ENCODE results near the gene C11orf71.

Gene C11orf71

DNA sequence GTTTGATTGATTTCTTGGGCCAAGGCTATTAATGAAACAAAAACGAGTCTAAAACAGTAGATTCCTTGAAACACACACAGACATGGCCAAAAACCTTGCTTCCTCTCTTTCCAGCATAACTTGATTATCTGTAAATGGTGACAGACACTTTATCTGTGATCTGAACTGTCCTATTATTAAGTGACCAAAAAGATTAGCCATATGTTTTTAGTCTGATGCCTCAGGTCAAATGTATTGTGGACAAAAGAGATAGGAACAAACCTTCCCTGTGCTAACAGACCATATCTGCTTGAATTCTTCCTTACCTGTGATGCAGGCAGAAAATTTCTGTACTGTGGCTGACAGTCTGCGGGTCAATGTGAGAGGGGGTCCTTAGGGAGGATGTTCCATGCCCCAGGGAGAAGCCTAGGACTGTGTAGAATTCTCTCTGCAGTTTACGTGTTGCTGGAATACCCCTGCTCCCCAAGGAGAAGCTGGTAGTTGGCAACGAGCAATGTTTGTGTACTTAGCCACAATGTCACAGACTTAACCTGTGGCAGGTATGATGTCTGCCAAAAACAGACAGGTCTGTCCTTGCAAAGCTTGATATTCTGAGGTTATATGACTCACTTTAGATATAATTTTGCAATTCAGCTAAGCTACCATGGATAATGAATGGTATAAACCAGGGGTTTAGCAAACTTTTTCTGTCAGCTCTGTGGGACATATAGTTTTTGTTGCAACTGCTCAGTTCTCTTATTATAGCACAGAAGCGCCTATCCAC lies 31.2 kb downstream of the C11orf71 start:
- TF ChIP-seq, protein P1, sequence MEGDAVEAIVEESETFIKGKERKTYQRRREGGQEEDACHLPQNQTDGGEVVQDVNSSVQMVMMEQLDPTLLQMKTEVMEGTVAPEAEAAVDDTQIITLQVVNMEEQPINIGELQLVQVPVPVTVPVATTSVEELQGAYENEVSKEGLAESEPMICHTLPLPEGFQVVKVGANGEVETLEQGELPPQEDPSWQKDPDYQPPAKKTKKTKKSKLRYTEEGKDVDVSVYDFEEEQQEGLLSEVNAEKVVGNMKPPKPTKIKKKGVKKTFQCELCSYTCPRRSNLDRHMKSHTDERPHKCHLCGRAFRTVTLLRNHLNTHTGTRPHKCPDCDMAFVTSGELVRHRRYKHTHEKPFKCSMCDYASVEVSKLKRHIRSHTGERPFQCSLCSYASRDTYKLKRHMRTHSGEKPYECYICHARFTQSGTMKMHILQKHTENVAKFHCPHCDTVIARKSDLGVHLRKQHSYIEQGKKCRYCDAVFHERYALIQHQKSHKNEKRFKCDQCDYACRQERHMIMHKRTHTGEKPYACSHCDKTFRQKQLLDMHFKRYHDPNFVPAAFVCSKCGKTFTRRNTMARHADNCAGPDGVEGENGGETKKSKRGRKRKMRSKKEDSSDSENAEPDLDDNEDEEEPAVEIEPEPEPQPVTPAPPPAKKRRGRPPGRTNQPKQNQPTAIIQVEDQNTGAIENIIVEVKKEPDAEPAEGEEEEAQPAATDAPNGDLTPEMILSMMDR (conservative IDR thresholded peaks at IDR 0.05): no peak
- H3K27ac ChIP-seq: peak overlapping the region; percentile 71

DNA sequence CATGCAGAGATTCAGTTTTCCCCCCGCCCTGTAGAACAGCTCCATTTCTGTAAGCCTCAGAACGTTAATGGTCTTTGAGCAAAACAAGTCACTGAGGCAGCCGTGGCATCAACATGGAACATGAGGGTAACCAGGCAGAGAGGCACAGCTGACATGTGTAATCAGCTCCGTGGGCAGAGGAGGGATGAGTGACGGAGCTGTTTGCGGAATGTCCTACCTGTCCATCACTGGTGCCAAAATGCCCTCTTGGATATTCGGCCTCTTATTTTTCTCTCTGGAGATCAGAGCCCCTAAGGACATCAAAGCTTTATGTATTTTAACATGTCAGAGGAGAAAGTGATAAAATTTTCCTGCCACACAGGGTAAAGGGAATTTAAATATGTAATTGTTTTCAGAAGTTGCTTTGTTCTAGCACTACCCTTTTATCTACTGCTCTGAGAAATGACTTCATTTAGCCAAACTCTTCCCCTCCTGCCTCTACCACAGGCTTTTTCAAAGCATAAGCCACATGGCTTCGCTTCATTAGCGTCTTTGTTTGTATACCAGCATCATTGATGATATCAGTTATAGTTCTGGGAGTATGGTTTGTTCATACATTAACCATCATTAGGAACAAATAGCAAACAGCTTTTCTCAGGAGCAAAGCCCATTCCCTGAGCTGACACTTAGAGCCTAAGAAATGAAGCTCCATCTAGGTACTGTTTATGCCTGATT lies 32.9 kb downstream of the C11orf71 start:
- H3K27ac ChIP-seq: peak overlapping the region; percentile 71
- TF ChIP-seq, protein P1 (conservative IDR thresholded peaks at IDR 0.05): no peak

DNA sequence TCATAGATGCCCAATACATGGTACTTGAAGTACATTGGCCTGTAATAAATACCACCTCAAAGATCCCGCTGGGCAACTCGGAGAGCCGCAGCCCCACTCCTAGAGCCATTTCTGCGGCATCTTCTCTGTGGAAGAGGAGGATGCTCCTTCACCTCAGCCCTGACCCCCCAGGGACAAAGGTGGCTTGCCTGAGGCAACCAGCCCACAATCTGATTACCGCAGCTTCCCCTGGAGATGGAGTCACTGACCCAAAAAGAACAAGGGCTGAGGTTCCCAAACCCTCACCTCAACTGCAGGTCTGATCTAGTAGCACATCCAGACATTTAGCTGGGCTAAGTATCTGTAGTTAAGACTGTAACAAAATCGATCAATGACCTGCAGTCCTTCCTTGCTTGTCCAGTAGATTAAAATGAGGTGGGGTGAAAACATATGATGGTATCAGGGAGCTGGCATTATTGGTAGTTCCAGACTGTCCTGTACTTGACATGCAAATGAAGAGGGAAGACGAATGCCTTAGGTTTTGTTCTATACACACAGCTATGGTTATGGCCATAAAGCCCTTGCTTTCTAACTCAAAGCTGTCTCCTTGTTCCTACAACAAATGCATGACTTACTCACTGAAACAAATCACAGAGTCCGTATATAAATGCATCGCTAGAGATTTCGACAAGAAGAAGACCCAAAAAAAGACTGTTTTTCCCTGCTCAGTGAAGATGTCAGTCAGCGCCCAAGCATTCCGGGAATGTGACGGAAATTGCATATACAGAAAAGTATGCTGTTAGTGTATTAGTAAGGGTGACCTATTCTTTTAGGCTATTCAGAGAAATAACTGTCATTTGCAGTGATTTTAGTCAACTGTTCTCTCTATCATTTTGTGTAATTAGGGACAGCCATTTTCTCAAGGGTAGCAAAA lies 33.7 kb downstream of the C11orf71 start:
- no peak overlapping the region for H3K27ac ChIP-seq
- TF ChIP-seq, protein P1 (conservative IDR thresholded peaks at IDR 0.05): no peak

DNA sequence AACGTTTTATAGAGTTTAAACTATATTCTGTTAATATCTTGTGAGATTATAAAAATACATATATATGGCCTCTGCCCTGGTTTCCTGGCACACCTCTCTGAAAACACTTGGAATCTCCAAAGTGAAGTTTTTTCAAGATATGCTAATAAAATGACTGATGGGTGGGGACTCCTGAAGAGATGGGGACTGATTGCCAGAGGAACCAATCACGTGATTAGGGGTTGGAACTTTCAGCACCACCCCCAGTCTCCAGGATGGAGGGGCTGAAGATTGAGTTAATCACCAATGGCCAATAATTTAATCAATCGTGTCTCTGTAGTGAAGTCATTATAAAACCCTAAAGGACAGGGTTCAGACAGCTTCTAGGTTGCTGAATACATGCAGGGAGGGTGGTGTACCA lies 37.4 kb downstream of the C11orf71 start:
- no peak overlapping the region for H3K27ac ChIP-seq
- TF ChIP-seq, protein P1 (conservative IDR thresholded peaks at IDR 0.05): no peak

DNA sequence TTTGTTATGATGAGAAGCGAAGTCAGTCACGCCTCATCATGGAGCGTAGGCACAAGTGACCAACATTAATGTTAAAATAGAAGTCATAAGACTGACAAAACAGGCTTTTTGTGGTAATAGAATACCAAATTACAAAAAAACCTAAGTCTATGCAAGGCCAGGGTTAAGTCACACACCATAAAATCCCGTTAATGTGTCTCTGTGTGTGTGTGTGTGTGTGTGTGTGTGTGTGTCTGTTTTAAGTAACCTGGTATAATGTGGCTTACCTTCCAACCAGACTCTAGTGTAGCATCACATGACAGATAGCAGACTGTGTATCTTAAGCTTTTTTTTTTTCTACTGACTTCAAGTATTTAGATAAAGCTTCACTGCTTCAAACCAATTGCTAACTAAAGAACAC lies 38.0 kb downstream of the C11orf71 start:
- TF ChIP-seq, protein P1 (conservative IDR thresholded peaks at IDR 0.05): no peak
- no peak overlapping the region for H3K27ac ChIP-seq

DNA sequence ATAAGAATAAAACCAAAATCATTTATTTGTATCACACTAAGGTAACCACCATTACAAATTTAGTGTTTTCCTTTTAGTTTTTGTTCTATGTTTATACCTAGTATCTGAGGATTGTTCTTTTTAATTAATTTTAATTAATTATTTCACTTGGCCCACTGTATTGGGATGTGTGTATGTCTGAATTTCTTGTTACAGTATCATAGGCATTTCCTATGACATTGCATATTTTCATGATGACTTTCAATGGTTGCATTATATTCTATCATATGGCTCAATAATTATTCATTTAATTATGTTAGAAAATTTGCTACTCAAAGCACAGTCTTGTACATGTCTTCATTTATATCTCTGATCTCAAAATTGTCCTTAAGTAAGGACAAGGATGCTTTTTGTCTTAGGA lies 41.0 kb downstream of the C11orf71 start:
- no peak overlapping the region for H3K27ac ChIP-seq
- TF ChIP-seq, protein P1 (conservative IDR thresholded peaks at IDR 0.05): no peak

DNA sequence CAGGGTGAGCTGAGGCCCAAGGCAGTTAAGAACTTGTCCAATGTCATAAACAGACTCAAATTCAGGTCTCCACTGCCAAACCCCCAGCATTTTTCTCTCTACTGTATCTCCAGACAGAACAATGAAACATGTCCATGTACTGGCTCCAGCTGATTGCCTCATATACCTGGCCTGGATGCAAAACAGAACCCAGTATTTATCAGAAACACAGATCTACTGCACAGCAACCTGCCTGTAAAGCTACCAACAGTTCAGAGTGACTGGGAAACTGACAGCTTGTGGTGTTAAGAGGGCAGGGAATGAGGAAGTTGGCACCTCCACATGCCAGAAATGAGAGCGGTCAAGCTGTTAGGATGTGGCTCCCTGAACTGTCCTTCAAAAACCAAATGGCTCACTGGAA lies 41.6 kb downstream of the C11orf71 start:
- TF ChIP-seq, protein P1 (conservative IDR thresholded peaks at IDR 0.05): no peak
- no peak overlapping the region for H3K27ac ChIP-seq
